H9 (cell line): ENCODE results near the gene CDH4. TPM values are rescaled to one million over a fixed set of nuclear protein-coding genes. Genes with fewer than 3 reads are reported as not detected.

Source experiments
- DNase-seq: peaks from one replicate; pipeline ENCODE4 v3.0.0-alpha.2; 2017
- H2AFZ ChIP-seq: one replicate; pipeline ENCODE4 v1.6.1; 2013; ENCODE audit warnings: mild to moderate bottlenecking, low read length, control low read depth, moderate library complexity
- H2AK5ac ChIP-seq: 2 replicates; pipeline ENCODE4 v1.6.1; 2013; ENCODE audit warnings: low read length, control low read depth, mixed read lengths; ENCODE audit not compliant: insufficient read length
- H2BK120ac ChIP-seq: one replicate; pipeline ENCODE4 v1.6.1; 2013; ENCODE audit warnings: low read depth, mild to moderate bottlenecking, low read length, control low read depth, inconsistent platforms; ENCODE audit not compliant: poor library complexity, severe bottlenecking
- H2BK12ac ChIP-seq: 2 replicates; pipeline ENCODE4 v1.6.1; 2013; ENCODE audit warnings: low read length, control low read depth, mixed read lengths, low read depth; ENCODE audit not compliant: insufficient read length
- H2BK15ac ChIP-seq: 2 replicates; pipeline ENCODE4 v1.6.1; 2013; ENCODE audit warnings: low read depth, low read length, control low read depth
- H2BK20ac ChIP-seq: one replicate; pipeline ENCODE4 v1.6.1; 2013; ENCODE audit warnings: low read depth, mild to moderate bottlenecking, low read length, control low read depth, inconsistent platforms; ENCODE audit not compliant: poor library complexity, severe bottlenecking
- H2BK5ac ChIP-seq: 2 replicates; pipeline ENCODE4 v1.6.1; 2013; ENCODE audit warnings: low read length, control low read depth, mixed read lengths; ENCODE audit not compliant: insufficient read length
- H3K14ac ChIP-seq: 2 replicates; pipeline ENCODE4 v1.6.1; 2013; ENCODE audit warnings: low read length, control low read depth; ENCODE audit not compliant: insufficient read depth
- H3K18ac ChIP-seq: 2 replicates; pipeline ENCODE4 v1.6.1; 2013; ENCODE audit warnings: low read depth, mild to moderate bottlenecking, mixed read lengths, low read length, control low read depth; ENCODE audit not compliant: insufficient read length
- H3K23ac ChIP-seq: 2 replicates; pipeline ENCODE4 v1.6.1; 2013; ENCODE audit warnings: low read length, control low read depth, mixed read lengths, low read depth; ENCODE audit not compliant: insufficient read length
- H3K23me2 ChIP-seq: 2 replicates; pipeline ENCODE4 v1.6.1; 2013; ENCODE audit warnings: low read depth, mild to moderate bottlenecking, mixed read lengths, low read length, control low read depth; ENCODE audit not compliant: insufficient read length, poor library complexity, severe bottlenecking
- H3K27ac ChIP-seq: 2 replicates; pipeline ENCODE4 v1.5.1; 2013; ENCODE audit warnings: low read length, control low read depth, mixed read lengths, low read depth; ENCODE audit not compliant: insufficient read length
- H3K27me3 ChIP-seq: 2 replicates; pipeline ENCODE4 v1.6.1; 2013; ENCODE audit warnings: low read length, control low read depth, inconsistent platforms; ENCODE audit not compliant: insufficient read depth
- H3K4ac ChIP-seq: 2 replicates; pipeline ENCODE4 v1.6.1; 2013; ENCODE audit warnings: low read depth, mild to moderate bottlenecking, control low read depth, inconsistent platforms, low read length, moderate library complexity
- H3K4me1 ChIP-seq: 2 replicates; pipeline ENCODE4 v1.6.1; 2013; ENCODE audit warnings: low read length, control low read depth, inconsistent platforms; ENCODE audit not compliant: insufficient read depth
- H3K4me2 ChIP-seq: 2 replicates; pipeline ENCODE4 v1.6.1; 2013; ENCODE audit warnings: low read length, control low read depth, mixed read lengths; ENCODE audit not compliant: insufficient read length, insufficient read depth
- H3K56ac ChIP-seq: 2 replicates; pipeline ENCODE4 v1.6.1; 2013; ENCODE audit warnings: low read depth, mild to moderate bottlenecking, mixed read lengths, low read length, control low read depth; ENCODE audit not compliant: insufficient read length
- H3K79me1 ChIP-seq: 2 replicates; pipeline ENCODE4 v1.6.1; 2013; ENCODE audit warnings: low read depth, mild to moderate bottlenecking, moderate library complexity, low read length, control low read depth, inconsistent platforms; ENCODE audit not compliant: insufficient read depth, poor library complexity, severe bottlenecking
- H3K79me2 ChIP-seq: 2 replicates; pipeline ENCODE4 v1.6.1; 2013; ENCODE audit warnings: low read length, control low read depth, inconsistent platforms; ENCODE audit not compliant: insufficient read depth
- H3K9ac ChIP-seq: 2 replicates; pipeline ENCODE4 v1.6.1; 2013; ENCODE audit warnings: low read length, control low read depth, mixed read lengths; ENCODE audit not compliant: insufficient read length; ENCODE audit errors: extremely low read depth
- H3K9me3 ChIP-seq: one replicate; pipeline ENCODE4 v1.6.1; 2013; ENCODE audit warnings: low read depth, low read length, inconsistent platforms; ENCODE audit not compliant: control insufficient read depth
- H3T11ph ChIP-seq: one replicate; pipeline ENCODE4 v1.6.1; 2013; ENCODE audit warnings: mild to moderate bottlenecking, low read length, control low read depth, inconsistent platforms
- H4K20me1 ChIP-seq: one replicate; pipeline ENCODE4 v1.6.1; 2013; ENCODE audit not compliant: control insufficient read depth, insufficient read length, insufficient read depth
- H4K5ac ChIP-seq: 2 replicates; pipeline ENCODE4 v1.6.1; 2013; ENCODE audit warnings: low read depth, mild to moderate bottlenecking, mixed read lengths, low read length, control low read depth; ENCODE audit not compliant: insufficient read length
- H4K8ac ChIP-seq: replicated peaks from 2 replicates; pipeline ENCODE4 v1.6.1; 2013; ENCODE audit warnings: low read length, control low read depth, mixed read lengths, low read depth; ENCODE audit not compliant: insufficient read length
- H4K91ac ChIP-seq: 2 replicates; pipeline ENCODE4 v1.6.1; 2013; ENCODE audit warnings: low read depth, mild to moderate bottlenecking, moderate library complexity, mixed read lengths, low read length, control low read depth; ENCODE audit not compliant: insufficient read length
- H3K27ac Mint-ChIP-seq, 3 experiments: 2 replicates in 2 of 3; 3 replicates in 1 of 3; pipeline ENCODE4 v1.8.0; 2020 to 2021; ENCODE audit warnings: mixed read lengths in 3 of 3, mild to moderate bottlenecking in 1 of 3, moderate library complexity in 1 of 3
- H3K27me3 Mint-ChIP-seq: 2 replicates; pipeline ENCODE4 v1.8.0; 2021; ENCODE audit warnings: low read depth, mild to moderate bottlenecking, moderate library complexity, mixed read lengths
- H3K36me3 Mint-ChIP-seq, 3 experiments: 2 replicates in 2 of 3; 3 replicates in 1 of 3; pipeline ENCODE4 v1.8.0; 2020 to 2021; ENCODE audit warnings: low read depth in 3 of 3, mixed read lengths in 3 of 3; ENCODE audit not compliant: insufficient read depth in 1 of 3
- H3K4me1 Mint-ChIP-seq, 2 experiments: 2 replicates each; pipeline ENCODE4 v1.8.0; 2020; ENCODE audit warnings: mixed read lengths in 2 of 2
- H3K4me3 Mint-ChIP-seq, 2 experiments: 2 replicates in 1 of 2; 3 replicates in 1 of 2; pipeline ENCODE4 v1.8.0; 2020 to 2021; ENCODE audit warnings: mild to moderate bottlenecking in 2 of 2, mixed read lengths in 2 of 2, moderate library complexity in 1 of 2
- H3K9me3 Mint-ChIP-seq, 2 experiments: 2 replicates in 1 of 2; 3 replicates in 1 of 2; pipeline ENCODE4 v1.8.0; 2020; ENCODE audit warnings: mild to moderate bottlenecking in 2 of 2, mixed read lengths in 2 of 2, moderate library complexity in 1 of 2
- CTCF ChIP-seq: fragments of 200-600 bp; sonication (generic); conservative IDR thresholded peaks from 3 replicates; pipeline ENCODE4 v1.8.0; 2021; ENCODE audit warnings: antibody characterized with exemption, mild to moderate bottlenecking
- WGBS: extraction: QIAGEN DNeasy Blood & Tissue Kit; methylation state at CpG from one replicate; pipeline ENCODE4 v1.1.7; 2013; ENCODE audit warnings: missing lambda C conversion rate, low lambda C conversion rate, mixed read lengths; ENCODE audit not compliant: insufficient read length; ENCODE audit errors: extremely low coverage; 5-methylcytosine and 5-hydroxymethylcytosine counted together
- total RNA-seq: library from RNA; stranded (reverse); gene quantifications from 2 replicates; pipeline ENCODE4 v1.2.1, GENCODE V29; 2021

CDH4 gene
- total RNA-seq, 1 experiment from 2014 or later: 3.0 TPM

- Histone ChIP-seq H3K9ac (no peak overlapping the region), H3K27ac (no peak overlapping the region), H3K4ac (no peak overlapping the region), H4K8ac (no peak overlapping the region), H2BK5ac (no peak overlapping the region), H3K18ac (no peak overlapping the region), H3K79me1 (no peaks in the 10 kb centered on the region), H3K9me3 (no peaks in the 10 kb centered on the region), H4K91ac (no peak overlapping the region), H2BK12ac (no peak overlapping the region), H3K23me2 (no peaks in the 10 kb centered on the region), H4K5ac (no peak overlapping the region), H2AFZ (no peak overlapping the region), H3K4me2 (no peak overlapping the region), H3K14ac (no peak overlapping the region), H2BK20ac (no peak overlapping the region), H3T11ph (no peak overlapping the region), H2BK15ac (no peak overlapping the region), H3K56ac (no peak overlapping the region), H2BK120ac (no peak overlapping the region), H3K27me3 (peaks cover 4% of the 10 kb centered on the region; the same call in 1 of the 2 replicates), H3K23ac (no peak overlapping the region), H3K4me1 (no peaks in the 10 kb centered on the region), H3K79me2 (no peaks in the 10 kb centered on the region), H4K20me1 (no peaks in the 10 kb centered on the region), H2AK5ac (no peak overlapping the region)
- Mint-ChIP-seq H3K27me3 (peaks cover 60% of the 10 kb centered on the region), H3K4me1 (no peaks in the 10 kb centered on the region), H3K9me3 (no peaks in the 10 kb centered on the region), H3K36me3 (no peaks in the 10 kb centered on the region), H3K27ac (no peak overlapping the region), H3K4me3 (no peak overlapping the region)
- WGBS: no CpG with 5 or more reads among the region's 10 CpGs
- TF ChIP-seq CTCF: no peak
- no peak for DNase-seq
These were observed 537.3 kb downstream of the CDH4 start for GRCh38 chr20:61789329-61789728.
